IMR-90 (cell line): ENCODE measurements around the gene SLC4A7. TPM values are rescaled to one million over a fixed set of nuclear protein-coding genes. Genes with fewer than 3 reads are reported as not detected.

Experiments used
- ATAC-seq: fragments of 200-7000 bp; cut with Tn5 transposase; 2 replicates; pipeline ENCODE4 v1.9.1; 2020; ENCODE audit warnings: low read depth, mild to moderate bottlenecking, moderate library complexity
- BruUV-seq: library from RNA; stranded (reverse); fragments of 400-500 nt; replicated peaks from 2 replicates; lab custom pipeline; 2021; lab: Mats Ljungman, UMichigan
- CTCF ChIA-PET: fragments of 300-600 bp; formaldehyde crosslinking; extraction: SDS; loops from one replicate; lab custom pipeline; 2021; ENCODE audit warnings: antibody characterized with exemption; lab: Yijun Ruan, JAX
- POLR2A ChIA-PET: fragments of 300-600 bp; sonication (Branson Sonifier 250); formaldehyde crosslinking; loops from one replicate; lab custom pipeline; 2022; ENCODE audit warnings: antibody characterized with exemption; ENCODE audit not compliant: unreplicated experiment; lab: Charles Lee
- DNase-seq: peaks from one replicate; pipeline ENCODE4 v3.0.0; 2013
- H2AFZ ChIP-seq: replicated peaks from 2 replicates; pipeline ENCODE3; 2013; ENCODE audit warnings: low read length, mild to moderate bottlenecking; ENCODE audit not compliant: poor library complexity
- H2AK5ac ChIP-seq: 2 replicates; pipeline ENCODE4 v1.6.1; 2013; ENCODE audit warnings: low read depth, low read length, inconsistent platforms
- H2AK9ac ChIP-seq: replicated peaks from 2 replicates; pipeline ENCODE3; 2013; ENCODE audit warnings: mild to moderate bottlenecking, low read depth, low read length, moderate library complexity; ENCODE audit not compliant: poor library complexity
- H2BK120ac ChIP-seq: 2 replicates; pipeline ENCODE4 v1.6.1; 2013; ENCODE audit warnings: low read depth, low read length, inconsistent platforms
- H2BK15ac ChIP-seq: 3 replicates; pipeline ENCODE4 v1.6.1; 2013; ENCODE audit warnings: low read depth, low read length, inconsistent platforms
- H2BK20ac ChIP-seq: 2 replicates; pipeline ENCODE4 v1.6.1; 2013; ENCODE audit warnings: low read depth, mild to moderate bottlenecking, inconsistent platforms, low read length, moderate library complexity
- H2BK5ac ChIP-seq: 2 replicates; pipeline ENCODE4 v1.6.1; 2013; ENCODE audit warnings: mild to moderate bottlenecking, low read depth, low read length, inconsistent platforms; ENCODE audit not compliant: poor library complexity, severe bottlenecking
- H3K14ac ChIP-seq: replicated peaks from 2 replicates; pipeline ENCODE4 v1.6.1; 2013; ENCODE audit warnings: low read depth, low read length, inconsistent platforms
- H3K18ac ChIP-seq: 2 replicates; pipeline ENCODE4 v1.6.1; 2013; ENCODE audit warnings: low read depth, low read length, control low read depth
- H3K23ac ChIP-seq: 2 replicates; pipeline ENCODE4 v1.6.1; 2013; ENCODE audit warnings: low read depth, low read length, inconsistent platforms
- H3K27ac ChIP-seq: 2 replicates; pipeline ENCODE4 v1.5.1; 2013; ENCODE audit warnings: mild to moderate bottlenecking, control low read depth, low read length; ENCODE audit not compliant: insufficient read depth
- H3K27me3 ChIP-seq: 2 replicates; pipeline ENCODE4 v1.6.1; 2013; ENCODE audit warnings: low read length; ENCODE audit not compliant: control insufficient read depth, insufficient read depth
- H3K36me3 ChIP-seq: 2 replicates; pipeline ENCODE4 v1.6.1; 2013; ENCODE audit warnings: low read length, mixed read lengths; ENCODE audit not compliant: control insufficient read depth, insufficient read depth
- H3K4ac ChIP-seq: 2 replicates; pipeline ENCODE4 v1.6.1; 2013; ENCODE audit warnings: low read depth, low read length, inconsistent platforms
- H3K4me1 ChIP-seq: 2 replicates; pipeline ENCODE4 v1.6.1; 2013; ENCODE audit warnings: low read length, mixed read lengths; ENCODE audit not compliant: control insufficient read depth, insufficient read depth
- H3K4me2 ChIP-seq: 2 replicates; pipeline ENCODE4 v1.6.1; 2013; ENCODE audit warnings: low read depth, mild to moderate bottlenecking, control low read depth, low read length, moderate library complexity
- H3K4me3 ChIP-seq: 2 replicates; pipeline ENCODE4 v1.5.1; 2013; ENCODE audit warnings: low read depth, mild to moderate bottlenecking, control low read depth, low read length, moderate library complexity; ENCODE audit not compliant: insufficient read depth
- H3K56ac ChIP-seq: 2 replicates; pipeline ENCODE4 v1.6.1; 2013; ENCODE audit warnings: low read length, inconsistent platforms; ENCODE audit not compliant: insufficient read depth; ENCODE audit errors: extremely low read depth
- H3K79me1 ChIP-seq, 2 experiments: 2 replicates each; pipeline ENCODE4 v1.6.1; 2013; ENCODE audit warnings: low read length in 2 of 2, inconsistent platforms in 1 of 2, low read depth in 1 of 2
- H3K9ac ChIP-seq: 2 replicates; pipeline ENCODE4 v1.6.1; 2013; ENCODE audit warnings: low read depth, low read length, control low read depth
- H3K9me1 ChIP-seq: 2 replicates; pipeline ENCODE4 v1.6.1; 2013; ENCODE audit warnings: low read length, inconsistent platforms; ENCODE audit not compliant: insufficient read depth
- H3K9me3 ChIP-seq: 2 replicates; pipeline ENCODE4 v1.6.1; 2013; ENCODE audit warnings: low read length; ENCODE audit not compliant: control insufficient read depth, insufficient read depth
- H4K20me1 ChIP-seq: 2 replicates; pipeline ENCODE4 v1.6.1; 2013; ENCODE audit warnings: low read length, inconsistent platforms; ENCODE audit not compliant: insufficient read depth
- H4K5ac ChIP-seq: 2 replicates; pipeline ENCODE4 v1.6.1; 2013; ENCODE audit warnings: mild to moderate bottlenecking, low read depth, low read length, control low read depth
- H4K8ac ChIP-seq, 2 experiments: 2 replicates each; pipeline ENCODE4 v1.6.1; 2013; ENCODE audit warnings: low read depth in 2 of 2, low read length in 2 of 2, control low read depth in 1 of 2, inconsistent platforms in 1 of 2
- H4K91ac ChIP-seq: 2 replicates; pipeline ENCODE4 v1.6.1; 2013; ENCODE audit warnings: low read depth, low read length, inconsistent platforms; ENCODE audit not compliant: insufficient read depth
- ELK1 ChIP-seq: fragments of 150-350 bp; IDR thresholded peaks from 2 replicates; pipeline ENCODE4 v1.6.1; 2016; ENCODE audit warnings: low read depth, mild to moderate bottlenecking, low read length, moderate library complexity, borderline replicate concordance
- FOS ChIP-seq: fragments of 150-350 bp; IDR thresholded peaks from 2 replicates; pipeline ENCODE4 v1.6.1; 2016; ENCODE audit warnings: low read depth, low read length
- MAFK ChIP-seq: IDR thresholded peaks from 2 replicates; pipeline ENCODE4 v1.6.1; 2012; ENCODE audit warnings: low read depth, low read length, improper control_type of control experiment
- SMC3 ChIP-seq: fragments of 150-350 bp; IDR thresholded peaks from 2 replicates; pipeline ENCODE4 v1.6.1; 2016; ENCODE audit warnings: low read depth, mild to moderate bottlenecking, antibody characterized with exemption, low read length, moderate library complexity
- USF2 ChIP-seq: fragments of 150-350 bp; IDR thresholded peaks from 2 replicates; pipeline ENCODE4 v1.6.1; 2017; ENCODE audit warnings: mild to moderate bottlenecking, antibody characterized with exemption, low read length, low read depth
- WGBS, 2 experiments: methylation state at CpG; one replicate each; pipeline versions ENCODE4 v1.1.5 to v1.1.7; 2013; ENCODE audit warnings: missing lambda C conversion rate in 2 of 2; ENCODE audit not compliant: insufficient read length in 1 of 2; ENCODE audit errors: extremely low coverage in 2 of 2; 5-methylcytosine and 5-hydroxymethylcytosine counted together
- dilution Hi-C: fragments of 300-500 bp; cut with HindIII; formaldehyde crosslinking; loops from one replicate; pipeline ENCODE4 v1.14.3; 2018; ENCODE audit warnings: low sequenced_read_pairs; ENCODE audit not compliant: unreplicated experiment
- in situ Hi-C: fragments of 300-500 bp; cut with MboI; formaldehyde crosslinking; loops from 3 replicates; pipeline ENCODE4 v1.14.3; 2019; ENCODE audit warnings: low sequenced_read_pairs, inconsistent platforms, mixed read lengths
- intact Hi-C: fragments of 100-400 bp; cut with micrococcal nuclease; formaldehyde crosslinking; loops from 2 replicates; pipeline ENCODE4 v1.10.0; 2022
- polyA plus RNA-seq, 3 experiments: library from polyadenylated mRNA; depleted of rRNA; stranded (reverse); fragments of >200 nt; gene quantifications; 2 replicates each; pipeline ENCODE4 v1.2.3, GENCODE V29; 2012; ENCODE audit warnings: low replicate concordance in 1 of 3
- total RNA-seq: library from RNA; depleted of rRNA; stranded (reverse); fragments of >200 nt; gene quantifications from 2 replicates; pipeline ENCODE4 v1.2.3, GENCODE V29; 2012

SLC4A7 gene
- total and polyA plus RNA-seq, 2 of the 4 experiments (the other 2 are of a cell fraction): 17.7 to 50.4 TPM

- H3K18ac ChIP-seq: no peak overlapping the region
- H3K27ac ChIP-seq: no peak overlapping the region
- no peak overlapping the region for H2BK20ac ChIP-seq
- no peak overlapping the region for H3K4me3 ChIP-seq
- intact Hi-C loops: no loop called here
- H4K20me1 ChIP-seq: no peaks in the 10 kb centered on the region
- no peak overlapping the region for H4K8ac ChIP-seq
- H2BK5ac ChIP-seq: no peak overlapping the region
- H3K36me3 ChIP-seq: peaks cover 1% of the 10 kb centered on the region; the same call in 1 of the 2 replicates
- H3K9me1 ChIP-seq: no peaks in the 10 kb centered on the region; the same call in 1 of the 2 replicates
- H2AFZ ChIP-seq: no peak overlapping the region
- dilution Hi-C loops: no loop called here
- H3K9ac ChIP-seq: no peak overlapping the region
- TF ChIP-seq USF2: no peak
- no peak for TF ChIP-seq ELK1
- no peak for TF ChIP-seq FOS
- TF ChIP-seq SMC3: no peak
- no peak for TF ChIP-seq MAFK
- no peaks in the 10 kb centered on the region for H3K4me1 ChIP-seq
- no TSS peak for BruUV-seq
- in situ Hi-C loops: no loop called here
- no peak overlapping the region for H2BK120ac ChIP-seq
- no peak overlapping the region for H3K4me2 ChIP-seq
- no peak for DNase-seq
- no peak overlapping the region for H3K14ac ChIP-seq
- no peak overlapping the region for H2AK9ac ChIP-seq
- ChIA-PET POLR2A (no interaction called here), CTCF (no interaction called here)
- H3K27me3 ChIP-seq: no peaks in the 10 kb centered on the region
- no peak overlapping the region for H3K23ac ChIP-seq
- 97% methylated on average over 3 of the region's 5 CpGs; no CpG with 5 or more reads in 1 of the 2 experiments for WGBS, 2 experiments
- no peak overlapping the region for H4K91ac ChIP-seq
- no peak overlapping the region for H2BK15ac ChIP-seq
- no peak overlapping the region for H4K5ac ChIP-seq
- no peak for ATAC-seq
- H3K56ac ChIP-seq: no peak overlapping the region
- H3K4ac ChIP-seq: no peak overlapping the region
- no peaks in the 10 kb centered on the region for H3K9me3 ChIP-seq
- no peaks in the 10 kb centered on the region for H3K79me1 ChIP-seq
- no peak overlapping the region for H2AK5ac ChIP-seq
Measured at GRCh38 chr3:27345493-27345892, 138.7 kb downstream of the SLC4A7 start.
